GM10266 (cell line): Measurements from ENCODE around the gene PYROXD2.

Experiments
- DNase-seq: peaks from one replicate; pipeline ENCODE4 v3.0.0; 2012; ENCODE audit errors: extremely low spot score
- CTCF ChIP-seq: IDR thresholded peaks from 2 replicates; pipeline ENCODE4 v1.5.1; 2012; ENCODE audit warnings: mild to moderate bottlenecking, low read depth; ENCODE audit not compliant: control insufficient read depth, insufficient read depth; ENCODE audit errors: missing control alignments

The PYROXD2 gene

GRCh38 chr10:98407017-98407743, 7.8 kb downstream of the PYROXD2 start:
- no peak for DNase-seq
- no peak for TF ChIP-seq CTCF

GRCh38 chr10:98405422-98405821, 9.6 kb downstream of the PYROXD2 start:
- TF ChIP-seq CTCF, result no peak
- DNase-seq, result no peak

- no peak for TF ChIP-seq CTCF
- DNase-seq, result peak; percentile 57
These were observed 10.2 kb downstream of the PYROXD2 start for GRCh38 chr10:98404571-98405359.

GRCh38 chr10:98403812-98404504, 11.0 kb downstream of the PYROXD2 start:
- no peak for TF ChIP-seq CTCF
- DNase-seq, result no peak

- TF ChIP-seq CTCF, result no peak
- DNase-seq, result no peak
These were observed 11.9 kb downstream of the PYROXD2 start for GRCh38 chr10:98402931-98403718.

- TF ChIP-seq CTCF, result no peak
- no peak for DNase-seq
These were observed 12.5 kb downstream of the PYROXD2 start for GRCh38 chr10:98402478-98402877.
